K562 treated with DMSO at 1 percent for 12 hours (cell line): ENCODE data around the gene PKLR. TPM values are rescaled to one million over a fixed set of nuclear protein-coding genes. Genes with fewer than 3 reads are reported as not detected.

Experiments
- total RNA-seq: library from RNA; unstranded; fragments of 300-600 nt; gene quantifications from 2 replicates; pipeline ENCODE4 v1.2.3, GENCODE V29; 2022; ENCODE audit not compliant: insufficient read depth

Gene PKLR
- total RNA-seq: 15.7 and 16.2 TPM in 2 replicates

DNA sequence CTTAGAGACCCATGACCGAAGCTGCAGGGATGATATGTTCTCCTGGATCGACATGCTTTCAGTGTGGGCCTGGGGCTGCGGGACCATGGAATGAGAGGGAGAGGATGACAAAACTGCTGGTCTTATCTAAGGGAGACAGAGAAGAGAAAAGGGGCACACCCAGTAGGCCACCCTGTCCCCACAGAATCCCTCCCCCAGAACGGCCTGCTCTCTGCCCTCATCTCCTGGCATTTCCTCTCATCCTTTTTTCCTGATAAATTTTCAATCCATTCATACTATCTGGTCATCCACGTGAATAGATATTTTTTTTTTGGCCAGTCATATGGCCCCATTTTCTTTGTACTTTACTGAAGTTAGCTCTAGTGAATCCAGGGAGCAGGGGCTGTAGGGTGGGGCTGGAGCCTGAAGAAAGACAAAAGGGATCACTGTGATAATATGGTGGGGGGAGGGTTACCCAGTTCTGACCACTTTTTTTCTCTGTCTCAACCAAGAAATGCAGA lies at the start of gene PKLR:
Gene PKLR, minus strand, starts transcription at position 97 of the 500 bp plus-strand sequence. Its CDS starts 43 bp downstream, at position 54.

DNA sequence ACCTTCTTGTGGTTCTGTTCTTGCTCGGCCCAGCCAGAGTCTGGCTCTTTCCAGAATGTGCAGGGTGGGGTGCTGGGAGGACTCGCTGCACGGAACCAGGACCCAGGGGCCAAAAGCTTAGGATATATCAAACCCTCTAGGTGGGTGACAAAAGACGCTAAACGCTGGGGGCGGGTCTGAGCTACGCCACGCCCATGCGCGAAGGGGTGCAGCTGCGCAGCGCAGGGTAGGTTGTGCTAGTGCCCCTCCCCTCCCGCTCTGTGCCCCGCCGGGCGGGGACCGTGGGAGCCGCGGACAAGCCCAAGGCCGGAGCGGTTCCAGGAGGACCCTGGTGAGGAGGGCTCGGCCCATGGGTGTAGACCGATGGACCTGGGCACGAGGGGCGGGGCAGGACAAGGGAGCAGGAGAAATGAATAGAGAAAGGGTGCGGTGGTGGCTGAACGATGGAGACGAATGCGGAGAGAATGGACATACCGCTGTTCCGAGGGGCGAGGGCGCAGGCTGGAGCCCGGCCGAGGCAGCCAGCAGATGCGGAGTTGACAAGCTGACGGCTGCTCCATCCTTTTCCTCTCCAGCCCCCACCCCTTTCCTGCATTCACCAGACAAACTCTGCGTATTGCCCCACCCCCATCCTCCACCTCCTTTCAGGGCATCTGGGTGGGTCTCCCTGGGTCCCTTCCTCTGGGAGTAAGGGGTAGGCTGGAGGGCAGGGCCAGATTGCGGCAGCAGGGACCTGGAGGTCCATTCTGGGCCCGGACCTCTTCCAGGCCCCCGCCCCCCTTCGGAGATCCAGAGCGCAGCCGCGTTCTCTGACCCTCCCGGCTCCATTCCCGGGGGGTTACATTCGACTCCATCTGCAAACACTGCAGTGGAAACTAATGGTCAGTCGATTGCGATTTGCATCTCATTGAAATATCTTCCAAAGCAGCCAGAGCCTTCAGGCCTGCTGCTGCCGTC lies 19.7 kb upstream of the PKLR start, which contains the start of gene RUSC1:
Gene RUSC1, plus strand, starts transcription at position 234 of the 957 bp plus-strand sequence. CDS start 880 bp downstream, outside the sequence.

DNA sequence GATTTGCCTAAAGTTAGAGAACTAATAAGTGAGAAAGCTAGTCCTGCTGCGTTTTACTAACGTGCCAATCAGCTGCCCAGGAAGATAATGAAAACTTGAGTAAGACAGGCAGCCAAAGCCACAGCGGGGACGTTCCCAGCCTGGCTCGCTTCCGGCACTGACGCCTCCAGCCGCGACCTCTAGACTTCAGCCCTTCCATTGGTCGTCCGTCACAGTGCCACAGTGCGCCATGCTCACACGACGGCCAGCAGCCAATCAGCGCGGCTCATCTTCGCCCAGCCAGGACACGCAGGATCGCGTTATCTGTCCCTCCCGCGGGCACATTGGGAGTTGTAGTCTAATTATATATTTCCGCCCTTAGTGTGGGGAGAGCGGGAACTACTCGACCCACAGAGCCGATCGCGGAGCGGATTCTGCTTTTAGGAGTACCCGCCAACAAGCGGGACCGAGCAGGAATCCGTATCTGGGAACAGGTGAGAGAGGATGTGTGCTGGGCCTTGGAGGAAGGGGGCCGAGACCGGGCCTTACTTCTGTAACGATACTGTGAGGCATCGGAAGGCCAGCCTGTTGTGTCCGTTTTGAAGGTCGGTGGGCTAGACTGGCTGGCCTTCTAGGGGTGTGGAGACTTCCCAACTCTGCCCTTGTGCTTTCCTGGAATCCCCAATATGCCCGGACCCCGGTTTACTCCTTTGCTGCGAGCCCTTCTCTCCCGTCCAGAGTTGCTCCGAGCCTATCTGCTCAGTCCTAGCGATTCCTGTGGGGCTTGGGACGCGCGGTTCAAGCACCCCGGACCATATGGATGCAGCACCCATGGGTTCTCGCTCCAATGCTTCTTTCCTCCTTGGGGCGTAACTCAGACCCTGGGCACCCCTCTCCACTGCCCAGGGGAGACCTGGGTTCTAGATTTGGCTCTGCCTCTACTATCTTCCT lies 7.5 kb upstream of the PKLR start, which contains the start of gene FDPS:
Gene FDPS, plus strand, starts transcription at position 374 of the 930 bp plus-strand sequence. CDS start 924 bp downstream, outside the sequence.

GRCh38 chr1:155277070-155277901 lies 24.0 kb downstream of the PKLR start, which contains the start of gene HCN3:
HCN3 (plus strand) TSS chr1:155277463; CDS start chr1:155277591, 128 bp downstream.

GRCh38 chr1:155273343-155274245 lies 27.6 kb downstream of the PKLR start, which contains the start of gene CLK2:
CLK2 (minus strand) TSS chr1:155273504; CDS start chr1:155270977, 2,527 bp downstream.

DNA sequence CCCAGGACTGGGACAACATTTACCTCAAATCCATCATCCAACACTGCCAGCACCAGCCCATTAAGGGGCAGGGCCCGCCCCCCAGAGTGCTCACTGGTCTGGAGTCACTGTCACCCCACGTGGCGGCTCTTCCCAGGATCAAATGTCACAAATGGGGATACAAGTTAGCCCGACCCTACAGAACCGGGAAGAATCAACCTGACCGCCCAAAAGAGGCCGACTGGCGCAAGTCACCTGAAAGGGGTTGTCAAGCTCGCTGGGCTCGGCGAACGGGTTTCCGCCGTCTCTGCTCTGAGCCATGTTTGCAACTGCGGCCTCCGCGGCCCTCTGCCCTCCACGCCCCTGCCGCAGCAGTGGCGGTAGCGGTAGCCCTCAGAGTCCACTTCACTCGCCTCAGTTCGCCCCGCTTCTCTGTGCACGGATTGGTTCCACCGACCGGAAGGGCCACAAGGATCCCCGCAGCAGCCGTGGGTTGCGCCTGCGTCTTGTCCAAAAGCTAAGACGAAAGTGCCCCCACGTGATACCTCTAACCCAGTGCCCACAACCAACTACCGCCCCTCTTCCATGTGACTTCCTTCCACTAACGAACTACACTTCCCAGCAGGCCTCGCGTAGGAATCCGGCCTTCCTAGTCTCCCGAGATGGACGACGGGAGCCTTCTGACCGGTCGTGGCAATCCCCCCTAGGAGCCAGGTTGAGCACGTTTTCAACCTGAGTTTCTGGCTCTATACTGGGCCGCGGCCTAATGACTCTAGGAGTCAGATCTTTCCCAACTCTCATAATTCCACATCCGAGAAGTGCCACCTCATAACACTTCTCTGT lies 39.2 kb downstream of the PKLR start, which contains the start of gene SCAMP3:
Gene SCAMP3, minus strand, starts transcription at position 509 of the 822 bp plus-strand sequence. Its CDS starts 209 bp downstream, at position 300.

GRCh38 chr1:155255243-155256007 lies 45.8 kb downstream of the PKLR start, which contains the start of gene ENTREP3:
ENTREP3 (minus strand) TSS chr1:155255483; CDS start chr1:155254877, 606 bp downstream.

Other genes starting within 250 kb of the PKLR start
- 11.9 and 16.0 TPM in 2 replicates for gene EFNA4, start 237.7 kb downstream of the PKLR start, total RNA-seq
- 5.3 and 6.7 TPM in 2 replicates for gene EFNA3, start 222.6 kb downstream of the PKLR start, total RNA-seq
- 3.9 and 5.4 TPM in 2 replicates for gene EFNA1, start 173.6 kb downstream of the PKLR start, total RNA-seq
- 106 and 112 TPM in 2 replicates for gene SLC50A1, start 165.6 kb downstream of the PKLR start, total RNA-seq
- gene DPM3, start 160.9 kb downstream of the PKLR start, total RNA-seq: 98.9 and 177 TPM in 2 replicates
- 303 and 367 TPM in 2 replicates for gene KRTCAP2, start 128.1 kb downstream of the PKLR start, total RNA-seq
- 0.26 TPM in 1 of 2 replicates, not detected in the other for gene TRIM46, start 127.6 kb downstream of the PKLR start, total RNA-seq
- gene THBS3, start 93.5 kb downstream of the PKLR start, total RNA-seq: 3.1 and 3.3 TPM in 2 replicates
- 61.9 and 73.8 TPM in 2 replicates for gene MTX1, start 92.7 kb downstream of the PKLR start, total RNA-seq
- 19.8 and 37.2 TPM in 2 replicates for gene ENTREP3, start 46.0 kb downstream of the PKLR start, total RNA-seq
- gene SCAMP3, start 39.1 kb downstream of the PKLR start, total RNA-seq: 109 and 129 TPM in 2 replicates
- 21.7 and 62.2 TPM in 2 replicates for gene CLK2, start 27.9 kb downstream of the PKLR start, total RNA-seq
- gene HCN3, start 24.0 kb downstream of the PKLR start, total RNA-seq: 2.8 and 5.7 TPM in 2 replicates
- gene FDPS, start 7.4 kb upstream of the PKLR start, total RNA-seq: 206 and 210 TPM in 2 replicates
- gene RUSC1, start 19.5 kb upstream of the PKLR start, total RNA-seq: 46.8 and 76.3 TPM in 2 replicates